NCI-H2107 (cell line): Measurements from ENCODE around the gene ACOT11.
A peak's percentile ranks its signal among the peaks of the same experiment; 100 is the strongest.
"Not testable (repeated sequence)": the region's sequence is repeated elsewhere in the genome, so short reads cannot be mapped to it uniquely, and the experiment has no call there.

ENCODE experiments used
- DNase-seq: peaks from one replicate; lab custom pipeline; 2025; lab: John Stamatoyannopoulos, UW

ACOT11 gene

GRCh38 chr1:54547601-54548388, at the start of gene ACOT11:
Gene ACOT11 (plus strand): TSS chr1:54548228. CDS start chr1:54548310, 82 bp downstream.
- DNase-seq = peak; percentile 61

GRCh38 chr1:54498383-54499096, 49.5 kb upstream of the ACOT11 start:
- DNase-seq = no peak

- DNase-seq = no peak
These were observed 49.0 kb upstream of the ACOT11 start for GRCh38 chr1:54499097-54499359.

GRCh38 chr1:54499360-54500106, 48.5 kb upstream of the ACOT11 start:
- no peak for DNase-seq

DNA sequence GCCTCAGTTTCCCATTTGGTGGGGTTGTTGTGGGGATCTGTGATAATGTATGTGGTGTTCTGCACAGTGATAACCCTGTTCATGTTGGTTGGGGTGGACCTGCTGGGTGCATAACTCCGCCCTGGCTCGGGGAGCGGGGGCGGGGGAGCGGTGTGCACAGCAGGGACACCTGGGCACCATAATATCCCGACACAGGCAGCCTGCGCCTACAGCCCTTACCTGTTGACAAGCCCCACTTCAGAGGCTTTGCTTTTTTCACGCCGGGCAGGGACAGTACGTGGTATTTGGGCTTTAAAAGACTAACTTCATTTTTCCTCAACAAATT, 48.0 kb upstream of the ACOT11 start:
- no peak for DNase-seq

DNA sequence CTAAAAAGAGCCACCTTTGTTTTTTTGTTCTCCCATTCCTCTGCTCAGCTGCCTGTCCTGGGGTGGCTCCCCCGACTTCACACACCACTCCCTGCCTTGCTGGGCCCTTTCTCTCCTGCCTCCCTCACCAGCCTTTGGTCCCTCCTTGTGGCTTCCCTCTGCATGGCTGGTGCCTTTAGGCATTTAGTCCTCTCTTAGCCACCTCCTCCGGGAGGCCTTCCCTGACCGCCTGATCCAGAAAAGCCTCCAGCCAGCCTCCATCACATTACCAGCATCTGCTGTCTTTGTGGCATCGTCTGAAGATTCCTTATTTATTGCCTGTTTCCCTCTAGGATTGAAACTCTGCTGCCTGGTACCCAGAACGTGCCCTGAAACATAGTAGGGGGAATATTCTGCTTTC, 46.2 kb upstream of the ACOT11 start:
- DNase-seq = no peak

- DNase-seq = no peak
These were observed 45.7 kb upstream of the ACOT11 start for GRCh38 chr1:54502342-54502741.

DNA sequence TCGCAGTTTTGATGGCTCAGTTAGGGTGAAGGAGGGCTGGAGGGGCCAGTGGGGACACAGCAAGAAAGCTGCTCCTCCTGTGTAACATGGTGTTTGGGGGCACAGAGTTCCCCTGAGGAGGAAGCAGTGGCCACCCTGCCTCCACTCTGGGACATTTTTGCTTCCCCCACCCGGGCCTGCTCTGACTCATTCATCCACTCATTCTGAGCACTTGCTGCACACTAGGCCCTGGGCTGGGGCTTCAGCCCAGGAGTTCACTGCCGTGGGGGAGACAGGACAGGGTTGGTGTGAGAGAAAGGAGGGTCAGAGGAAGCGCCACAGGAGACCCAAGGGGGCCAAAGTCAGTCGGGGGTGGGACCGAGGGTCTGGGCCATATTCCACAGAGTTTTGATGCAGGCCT, 41.4 kb upstream of the ACOT11 start:
- no peak for DNase-seq

GRCh38 chr1:54507033-54507870, 40.8 kb upstream of the ACOT11 start:
- DNase-seq = no peak

DNA sequence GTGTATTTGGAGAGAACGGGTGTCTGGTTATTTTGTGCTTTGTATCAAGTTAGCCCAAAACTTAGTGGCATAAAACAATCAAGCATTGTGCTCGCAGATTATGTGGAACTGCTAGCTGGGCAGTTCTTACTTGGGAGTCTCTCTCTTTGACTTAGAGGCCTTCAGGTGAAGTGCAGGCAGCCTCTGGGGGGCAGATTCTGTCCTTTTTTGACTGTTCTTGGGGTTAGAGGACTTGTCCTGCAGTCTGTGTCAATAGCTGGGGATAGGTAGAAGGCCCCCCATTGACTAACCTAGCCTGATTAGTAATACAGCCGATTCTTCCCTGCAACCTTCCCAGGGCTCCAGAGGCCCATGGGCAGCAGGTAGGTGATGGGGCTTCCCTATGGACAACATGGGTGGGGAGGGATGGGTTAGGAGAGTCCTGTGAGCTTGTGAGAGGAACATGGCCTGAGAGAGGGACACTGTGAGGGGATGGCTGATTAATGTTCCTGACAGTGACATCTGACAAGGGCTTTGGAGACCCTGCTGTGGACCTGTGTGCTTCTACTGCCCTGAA, 37.2 kb upstream of the ACOT11 start:
- DNase-seq = no peak

GRCh38 chr1:54513921-54514580, 34.0 kb upstream of the ACOT11 start:
- DNase-seq = not testable (repeated sequence)

DNA sequence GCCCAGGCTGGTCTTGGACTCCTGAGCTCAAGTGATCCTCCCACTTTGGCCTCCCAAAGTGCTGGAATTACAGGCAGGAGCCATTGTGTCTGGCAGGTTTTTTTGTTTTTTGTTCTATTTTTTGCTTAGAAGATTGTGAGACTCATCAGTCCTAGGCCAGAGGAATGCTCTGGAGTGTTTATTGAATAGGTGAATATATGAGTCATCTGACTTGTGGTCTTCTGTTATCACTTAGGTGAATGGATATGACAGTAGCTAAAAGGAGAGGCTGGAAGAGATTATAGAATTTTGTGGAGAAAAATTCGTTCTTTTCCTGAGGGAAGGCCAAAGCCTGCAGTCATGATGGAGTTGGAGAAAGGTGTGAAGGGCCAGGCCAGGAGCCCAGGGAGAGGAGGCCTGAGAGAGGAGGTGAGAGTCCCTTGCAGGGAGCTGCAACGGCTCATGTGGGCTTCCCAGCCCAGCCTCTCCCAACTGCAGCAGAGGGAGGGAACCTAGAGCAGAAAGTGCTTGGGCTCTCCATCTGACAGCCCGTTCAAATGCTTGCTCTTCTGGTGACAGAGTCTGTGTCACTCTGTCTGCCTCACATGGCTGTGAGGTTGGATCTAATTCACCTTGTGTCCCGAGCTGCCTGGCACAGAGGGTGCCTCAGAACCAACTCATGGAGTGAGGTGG, 31.6 kb upstream of the ACOT11 start:
- no peak for DNase-seq

GRCh38 chr1:54517496-54517895, 30.5 kb upstream of the ACOT11 start:
- no peak for DNase-seq

GRCh38 chr1:54518489-54518888, 29.5 kb upstream of the ACOT11 start:
- DNase-seq = no peak

- DNase-seq = no peak
These were observed 28.3 kb upstream of the ACOT11 start for GRCh38 chr1:54519709-54520108.

DNA sequence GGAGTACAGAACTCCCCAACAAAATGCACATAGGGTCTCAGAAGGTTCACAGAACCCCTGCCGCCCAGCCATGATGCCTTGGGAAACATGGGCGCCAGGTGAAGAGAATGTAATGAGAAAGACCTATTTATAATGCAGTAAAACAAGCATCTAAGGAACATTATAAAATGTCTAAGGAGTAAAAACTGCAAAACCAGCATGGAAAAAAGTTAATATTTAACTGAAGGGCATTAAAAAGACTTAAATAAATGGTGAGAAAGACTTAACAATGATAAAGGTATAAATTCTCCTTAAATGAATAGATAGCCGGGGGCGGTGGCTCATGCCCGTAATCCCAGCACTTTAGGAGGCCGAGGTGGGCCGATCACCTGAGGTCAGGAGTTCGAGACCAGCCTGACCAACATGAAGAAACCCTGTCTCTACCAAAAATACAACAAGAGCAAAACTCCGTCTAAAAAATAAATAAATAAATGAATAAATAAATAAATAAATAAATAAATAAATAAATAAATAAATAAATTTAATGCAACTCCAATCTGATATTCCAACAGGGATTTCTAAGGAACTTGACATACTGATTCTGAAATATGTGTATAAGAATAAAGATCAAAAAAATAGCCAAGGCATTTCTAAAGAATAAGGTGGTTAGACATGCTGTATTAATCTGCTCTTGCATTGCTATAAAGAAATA, 27.3 kb upstream of the ACOT11 start:
- no peak for DNase-seq

DNA sequence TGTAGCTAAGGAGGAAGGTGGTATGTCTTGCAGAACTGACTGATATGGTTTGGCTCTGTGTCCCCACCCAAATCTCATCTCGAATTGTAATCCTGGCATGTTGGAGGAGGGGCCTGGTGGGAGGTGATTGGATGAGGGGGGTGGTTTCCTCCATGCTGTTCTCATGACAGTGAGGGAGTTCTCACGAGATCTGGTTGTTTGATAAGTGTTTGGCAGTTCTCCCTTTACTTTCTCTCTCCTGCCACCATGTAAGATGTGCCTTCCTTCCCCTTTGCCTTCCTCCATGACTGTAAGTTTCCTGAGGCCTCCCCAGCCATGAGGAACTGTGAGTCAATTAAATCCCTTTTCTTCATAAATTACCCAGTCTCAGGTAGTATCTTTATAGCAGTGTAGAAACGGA, 21.5 kb upstream of the ACOT11 start:
- DNase-seq = not testable (repeated sequence)

- DNase-seq = no peak
These were observed 19.4 kb upstream of the ACOT11 start for GRCh38 chr1:54528613-54529012.

- DNase-seq = no peak
These were observed 16.0 kb upstream of the ACOT11 start for GRCh38 chr1:54532033-54532432.

DNA sequence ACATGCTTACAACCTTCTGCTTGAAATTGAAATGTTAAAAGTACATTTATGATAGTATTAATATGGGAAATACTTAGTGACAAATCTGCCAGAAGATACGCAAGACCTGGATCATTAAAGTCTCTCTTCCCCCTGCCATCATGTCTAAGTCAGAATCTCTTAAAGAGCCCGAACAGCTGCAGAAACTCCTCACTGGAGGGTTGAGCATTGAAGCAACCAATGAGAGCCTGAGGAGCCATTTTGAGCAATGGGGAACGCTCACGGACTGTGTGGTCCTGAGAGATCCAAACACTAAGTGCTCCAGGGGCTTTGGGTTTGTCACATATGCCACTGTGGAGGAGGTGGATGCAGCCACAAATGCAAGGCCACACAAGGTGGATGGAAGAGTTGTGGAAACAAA, 11.4 kb upstream of the ACOT11 start:
- DNase-seq = not testable (repeated sequence)
